ENCODE results near the gene RPL18A. TPM values are rescaled to one million over a fixed set of nuclear protein-coding genes. Genes with fewer than 3 reads are reported as not detected.
A peak's percentile ranks its signal among the peaks of the same experiment; 100 is the strongest.

RPL18A gene
- total and polyA plus RNA-seq, 2 of the 13 experiments (the other 11 are each of a cell fraction or from before 2014, with no cell fraction given), result 1,471 to 2,004 TPM

- no peak for TF ChIP-seq ZFP36L1 (CRISPR knock-in tag; IDR thresholded peaks at IDR 0.05)
- TF ChIP-seq ZNF576 (CRISPR knock-in tag; IDR thresholded peaks at IDR 0.05), result no peak
- no peak for TF ChIP-seq ATF3 (CRISPR knock-in tag; IDR thresholded peaks at IDR 0.05)
- no peak for TF ChIP-seq ZFP36 (IDR thresholded peaks at IDR 0.05; ENCODE audit: borderline replicate concordance, low read depth, low read length, partially characterized antibody)
- peak; percentile 43; the same call in 1 of the 2 replicates for TF ChIP-seq ZNF644 (CRISPR knock-in tag; IDR thresholded peaks at IDR 0.05; ENCODE audit: low read depth)
- TF ChIP-seq GATA4 (IDR thresholded peaks at IDR 0.05; ENCODE audit: borderline replicate concordance, low read depth), result no peak
- peak; percentile 35; the same call in 1 of the 2 replicates for TF ChIP-seq MEF2D (CRISPR knock-in tag; IDR thresholded peaks at IDR 0.05)
- no peak for TF ChIP-seq TEAD2 (CRISPR knock-in tag; IDR thresholded peaks at IDR 0.05)
- no peak for TF ChIP-seq FOXA1 (IDR thresholded peaks at IDR 0.05)
- no peak for TF ChIP-seq FOXA1 (CRISPR knock-in tag; IDR thresholded peaks at IDR 0.05)
- no peak for TF ChIP-seq NPAS2 (CRISPR knock-in tag; IDR thresholded peaks at IDR 0.05; ENCODE audit: borderline replicate concordance)
- TF ChIP-seq KMT2B (CRISPR knock-in tag; IDR thresholded peaks at IDR 0.05), result peak; percentile 69
- no peak for TF ChIP-seq ATAD3A (CRISPR knock-in tag; IDR thresholded peaks at IDR 0.05)
- TF ChIP-seq ZNF547 (CRISPR knock-in tag; IDR thresholded peaks at IDR 0.05), result no peak
- no peak for TF ChIP-seq KDM3A (CRISPR knock-in tag; IDR thresholded peaks at IDR 0.05; ENCODE audit: low read depth)
- TF ChIP-seq TFE3 (CRISPR knock-in tag; IDR thresholded peaks at IDR 0.05), result no peak
- TF ChIP-seq MIER2 (CRISPR knock-in tag; IDR thresholded peaks at IDR 0.05), result peak; percentile 99
- no peak for TF ChIP-seq ZFP62 (CRISPR knock-in tag; IDR thresholded peaks at IDR 0.05)
- TF ChIP-seq BRCA1 (CRISPR knock-in tag; IDR thresholded peaks at IDR 0.05), result peak; percentile 70; the same call in 1 of the 2 replicates
- TF ChIP-seq ZNF672 (CRISPR knock-in tag; IDR thresholded peaks at IDR 0.05), result no peak
- no peak for TF ChIP-seq ZNF337 (CRISPR knock-in tag; IDR thresholded peaks at IDR 0.05; ENCODE audit: borderline replicate concordance, low read depth)
- TF ChIP-seq MNT (IDR thresholded peaks at IDR 0.05), result no peak
- TF ChIP-seq KDM2A (CRISPR knock-in tag; IDR thresholded peaks at IDR 0.05; ENCODE audit: borderline replicate concordance, low read depth), result 0 out of 2 replicates have a peak, but pooled peaks have one; percentile 57
- TF ChIP-seq PITX1 (CRISPR knock-in tag; IDR thresholded peaks at IDR 0.05), result 0 out of 2 replicates have a peak, but pooled peaks have one; percentile 48
- TF ChIP-seq HMG20B (CRISPR knock-in tag; conservative IDR thresholded peaks at IDR 0.05), result no peak
- TF ChIP-seq GABPA (IDR thresholded peaks at IDR 0.05; ENCODE audit: low read depth, low read length), result no peak
- TF ChIP-seq GABPA (CRISPR knock-in tag; IDR thresholded peaks at IDR 0.05; ENCODE audit: low read depth), result no peak
- no peak for TF ChIP-seq ZSCAN5A (CRISPR knock-in tag; IDR thresholded peaks at IDR 0.05; ENCODE audit: borderline replicate concordance)
These were observed 30.0 kb downstream of the RPL18A start (continued) for GRCh38 chr19:17889609-17890214.

Measured in HepG2 (cell line).